OCI-LY7 (cell line): ENCODE measurements around the gene DIP2C. TPM values are rescaled to one million over a fixed set of nuclear protein-coding genes. Genes with fewer than 3 reads are reported as not detected.

ENCODE experiments used
- BruUV-seq: library from RNA; stranded (reverse); fragments of 400-500 nt; replicated peaks from 2 replicates; lab custom pipeline; 2021; lab: Mats Ljungman, UMichigan
- CTCF ChIA-PET: fragments of 300-600 bp; sonication (Branson Sonifier 250); formaldehyde crosslinking; loops from one replicate; lab custom pipeline; 2022; ENCODE audit warnings: antibody characterized with exemption; ENCODE audit not compliant: unreplicated experiment; lab: Charles Lee
- POLR2A ChIA-PET: fragments of 300-600 bp; sonication (Branson Sonifier 250); formaldehyde crosslinking; loops from one replicate; lab custom pipeline; 2022; ENCODE audit warnings: antibody characterized with exemption; lab: Charles Lee
- DNase-seq: peaks from one replicate; pipeline ENCODE4 v3.0.0-alpha.2; 2015; ENCODE audit warnings: low spot score
- H2AFZ ChIP-seq: fragments of 200-600 bp; sonication (generic), shearing (Covaris generic); 2 replicates; pipeline ENCODE4 v1.6.1; 2014; ENCODE audit warnings: mild to moderate bottlenecking, antibody characterized with exemption, low read length, moderate library complexity
- H3K27ac ChIP-seq: fragments of 200-600 bp; sonication (generic); 2 replicates; pipeline ENCODE4 v1.5.1; 2014; ENCODE audit warnings: mixed run types, low read depth, mild to moderate bottlenecking, moderate library complexity, low read length, inconsistent platforms; ENCODE audit not compliant: poor library complexity, severe bottlenecking
- H3K36me3 ChIP-seq: fragments of 200-600 bp; sonication (generic); 2 replicates; pipeline ENCODE4 v1.6.1; 2014; ENCODE audit warnings: mild to moderate bottlenecking, antibody characterized with exemption, low read length, moderate library complexity, mixed read lengths; ENCODE audit not compliant: insufficient read depth
- H3K4me1 ChIP-seq: fragments of 200-600 bp; sonication (generic); 2 replicates; pipeline ENCODE4 v1.5.1; 2014; ENCODE audit warnings: mild to moderate bottlenecking, low read length; ENCODE audit not compliant: insufficient read depth, poor library complexity, severe bottlenecking
- H3K4me2 ChIP-seq: fragments of 200-600 bp; sonication (generic); 2 replicates; pipeline ENCODE4 v1.6.1; 2014; ENCODE audit warnings: mild to moderate bottlenecking, low read length
- H3K4me3 ChIP-seq: fragments of 200-600 bp; sonication (generic); 2 replicates; pipeline ENCODE4 v1.5.1; 2014; ENCODE audit warnings: mild to moderate bottlenecking, low read depth, low read length; ENCODE audit not compliant: poor library complexity, severe bottlenecking
- H3K79me2 ChIP-seq: fragments of 200-600 bp; sonication (generic); 2 replicates; pipeline ENCODE4 v1.6.1; 2016; ENCODE audit warnings: low read depth, mild to moderate bottlenecking, low read length, moderate library complexity, mixed read lengths; ENCODE audit not compliant: insufficient read depth
- H3K9me2 ChIP-seq: fragments of 200-600 bp; sonication (generic); 2 replicates; pipeline ENCODE4 v1.6.1; 2016; ENCODE audit warnings: mild to moderate bottlenecking, low read length, mixed read lengths; ENCODE audit not compliant: insufficient read depth
- H3K9me3 ChIP-seq: fragments of 200-600 bp; sonication (generic); 2 replicates; pipeline ENCODE4 v1.6.1; 2014; ENCODE audit warnings: mild to moderate bottlenecking, mixed run types, low read length, mixed read lengths
- H4K20me1 ChIP-seq: fragments of 200-600 bp; sonication (generic); 2 replicates; pipeline ENCODE4 v1.6.1; 2014; ENCODE audit warnings: mild to moderate bottlenecking, antibody characterized with exemption, low read length, moderate library complexity, mixed read lengths; ENCODE audit not compliant: insufficient read depth
- EZH2phosphoT487 ChIP-seq: fragments of 200-600 bp; sonication (generic); IDR thresholded peaks from 2 replicates; pipeline ENCODE4 v1.6.1; 2018; ENCODE audit warnings: low read depth, borderline replicate concordance, mild to moderate bottlenecking, mixed run types, antibody characterized with exemption, low read length, moderate library complexity, mixed read lengths
- intact Hi-C: fragments of 100-400 bp; cut with micrococcal nuclease; formaldehyde crosslinking; loops from one replicate; pipeline ENCODE4 v1.10.0; 2022; ENCODE audit not compliant: unreplicated experiment
- total RNA-seq, 2 experiments: library from RNA; depleted of rRNA in 1 of 2; stranded (reverse); fragments of >200 nt in 1 of 2; shearing (Covaris generic) in 1 of 2; gene quantifications; 2 replicates each; pipeline ENCODE4 v1.2.3, GENCODE V29; 2014 to 2022
- TF ChIP-seq, protein P1 (sequence below): fragments of 200-600 bp; sonication (generic); conservative IDR thresholded peaks from 2 replicates; pipeline ENCODE4 v1.5.1; 2014; ENCODE audit warnings: mild to moderate bottlenecking, antibody characterized with exemption, low read length, moderate library complexity, mixed read lengths

The DIP2C gene
- total RNA-seq, 2 experiments from 2014 or later = 10.9 to 29.5 TPM

DNA sequence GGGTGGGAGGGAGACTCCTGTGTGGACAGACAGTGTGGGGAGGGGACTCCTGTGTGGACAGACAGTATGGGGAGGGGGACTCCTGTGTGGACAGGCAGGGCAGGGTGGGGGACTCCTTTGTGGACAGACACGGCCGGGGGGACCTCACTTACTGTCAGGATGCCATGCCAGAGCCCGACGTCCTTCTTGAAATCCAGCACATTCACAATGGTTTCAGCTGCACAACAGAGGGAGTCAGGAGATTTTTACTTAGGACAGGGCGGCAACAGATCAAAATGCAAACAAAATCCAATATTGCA is 301.9 kb downstream of the DIP2C start:
- POLR2A ChIA-PET = no interaction called here
- Histone ChIP-seq H3K27ac (no peak overlapping the region), H2AFZ (no peak overlapping the region), H4K20me1 (no peaks in the 10 kb centered on the region), H3K4me3 (no peak overlapping the region), H3K9me2 (no peaks in the 10 kb centered on the region), H3K4me1 (peaks cover 5% of the 10 kb centered on the region), H3K79me2 (no peaks in the 10 kb centered on the region), H3K36me3 (peaks cover 41% of the 10 kb centered on the region; the same call in 1 of the 2 replicates), H3K9me3 (no peaks in the 10 kb centered on the region), H3K4me2 (no peak overlapping the region)
- DNase-seq = no peak
- no TSS peak for BruUV-seq
- no peak for TF ChIP-seq EZH2phosphoT487
- TF ChIP-seq, protein P1, sequence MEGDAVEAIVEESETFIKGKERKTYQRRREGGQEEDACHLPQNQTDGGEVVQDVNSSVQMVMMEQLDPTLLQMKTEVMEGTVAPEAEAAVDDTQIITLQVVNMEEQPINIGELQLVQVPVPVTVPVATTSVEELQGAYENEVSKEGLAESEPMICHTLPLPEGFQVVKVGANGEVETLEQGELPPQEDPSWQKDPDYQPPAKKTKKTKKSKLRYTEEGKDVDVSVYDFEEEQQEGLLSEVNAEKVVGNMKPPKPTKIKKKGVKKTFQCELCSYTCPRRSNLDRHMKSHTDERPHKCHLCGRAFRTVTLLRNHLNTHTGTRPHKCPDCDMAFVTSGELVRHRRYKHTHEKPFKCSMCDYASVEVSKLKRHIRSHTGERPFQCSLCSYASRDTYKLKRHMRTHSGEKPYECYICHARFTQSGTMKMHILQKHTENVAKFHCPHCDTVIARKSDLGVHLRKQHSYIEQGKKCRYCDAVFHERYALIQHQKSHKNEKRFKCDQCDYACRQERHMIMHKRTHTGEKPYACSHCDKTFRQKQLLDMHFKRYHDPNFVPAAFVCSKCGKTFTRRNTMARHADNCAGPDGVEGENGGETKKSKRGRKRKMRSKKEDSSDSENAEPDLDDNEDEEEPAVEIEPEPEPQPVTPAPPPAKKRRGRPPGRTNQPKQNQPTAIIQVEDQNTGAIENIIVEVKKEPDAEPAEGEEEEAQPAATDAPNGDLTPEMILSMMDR = no peak
- intact Hi-C loops = no loop called here
- CTCF ChIA-PET = no interaction called here

DNA sequence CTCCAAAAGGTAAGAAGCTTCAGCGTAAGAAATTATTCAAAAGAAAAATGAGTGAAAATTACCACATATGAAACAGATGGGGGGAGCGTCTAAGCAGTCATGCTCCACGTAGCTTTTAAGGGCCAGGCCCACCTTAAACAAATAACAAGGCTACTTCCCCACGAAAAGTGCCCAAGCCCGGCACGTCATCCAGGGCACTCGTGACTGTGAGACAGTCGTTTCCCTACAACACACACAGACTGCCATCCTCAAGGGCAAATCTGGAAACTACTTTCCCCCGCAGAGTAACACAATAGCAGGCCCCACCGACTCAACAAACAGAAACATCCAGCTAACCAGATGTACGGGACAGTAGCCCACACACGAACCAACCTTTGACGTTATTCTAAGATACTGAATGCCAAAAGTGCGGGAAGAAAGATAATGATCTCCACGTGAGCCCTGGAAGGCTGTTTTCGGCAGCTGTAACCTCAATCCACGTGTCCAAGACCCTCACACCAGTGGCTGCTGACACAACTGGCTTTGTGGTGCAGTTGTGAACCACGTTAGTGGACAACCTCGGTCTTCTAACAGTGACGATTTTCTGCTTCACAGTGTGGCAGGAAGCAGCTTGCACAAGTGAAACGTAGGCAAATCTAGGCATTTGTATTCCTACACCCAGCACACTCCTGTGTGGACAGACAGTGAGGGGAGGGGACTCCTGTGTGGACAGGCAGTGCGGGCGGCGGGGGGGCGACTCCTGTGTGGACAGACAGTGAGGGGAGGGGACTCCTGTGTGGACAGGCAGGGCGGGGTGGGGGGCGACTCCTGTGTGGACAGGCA is 302.5 kb downstream of the DIP2C start:
- POLR2A ChIA-PET = no interaction called here
- peaks cover 46% of the 10 kb centered on the region; the same call in 1 of the 2 replicates for H3K36me3 ChIP-seq
- no peak overlapping the region for H3K4me2 ChIP-seq
- BruUV-seq = no TSS peak
- no peak overlapping the region for H2AFZ ChIP-seq
- no peak overlapping the region for H3K27ac ChIP-seq
- no peak for DNase-seq
- no peaks in the 10 kb centered on the region for H3K9me2 ChIP-seq
- intact Hi-C loops = no loop called here
- no peaks in the 10 kb centered on the region for H3K9me3 ChIP-seq
- TF ChIP-seq EZH2phosphoT487 = no peak
- TF ChIP-seq, protein P1 = no peak
- peaks cover 5% of the 10 kb centered on the region for H3K4me1 ChIP-seq
- H3K4me3 ChIP-seq = no peak overlapping the region
- H3K79me2 ChIP-seq = no peaks in the 10 kb centered on the region
- CTCF ChIA-PET = no interaction called here
- H4K20me1 ChIP-seq = no peaks in the 10 kb centered on the region

DNA sequence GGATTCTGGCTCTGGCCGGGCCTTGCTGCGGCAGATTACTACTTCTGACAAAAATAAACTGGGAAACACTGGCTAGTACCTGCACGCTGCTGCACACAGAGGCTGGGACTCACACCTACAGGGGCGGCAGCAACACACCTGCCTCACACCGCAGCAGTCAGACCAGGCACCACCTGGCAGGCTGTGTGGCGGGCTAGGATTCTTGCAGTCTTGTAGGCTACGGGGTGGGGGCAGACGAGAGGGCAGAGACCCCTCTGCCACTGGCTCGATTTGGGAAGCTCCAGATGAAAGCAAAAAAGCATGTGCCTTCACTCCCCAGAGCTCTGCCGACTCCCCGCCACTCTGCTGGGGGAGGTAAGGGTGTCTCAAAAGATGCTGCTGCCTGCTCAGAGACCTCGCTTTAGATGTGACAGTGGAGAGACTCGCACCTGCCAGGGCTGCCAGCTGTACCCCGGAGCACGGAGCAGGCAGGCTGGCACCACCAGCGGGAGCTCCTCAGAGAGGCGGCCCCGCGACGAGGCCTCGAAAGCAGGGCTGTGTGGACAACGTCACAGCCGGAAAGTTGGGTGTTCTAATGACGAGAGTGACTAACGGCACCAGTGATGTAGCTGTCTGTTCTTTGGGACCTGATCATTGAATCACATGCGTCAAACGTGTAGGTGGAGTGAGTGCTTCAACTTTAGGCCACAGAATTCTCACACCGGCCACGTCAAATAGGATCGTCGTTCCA is 303.7 kb downstream of the DIP2C start:
- Histone ChIP-seq H3K4me2 (no peak overlapping the region), H4K20me1 (no peaks in the 10 kb centered on the region), H3K36me3 (peaks cover 57% of the 10 kb centered on the region; the same call in 1 of the 2 replicates), H3K9me3 (no peaks in the 10 kb centered on the region), H3K4me1 (peaks cover 5% of the 10 kb centered on the region), H3K4me3 (no peak overlapping the region), H3K79me2 (no peaks in the 10 kb centered on the region), H2AFZ (no peak overlapping the region), H3K9me2 (no peaks in the 10 kb centered on the region), H3K27ac (no peak overlapping the region)
- TF ChIP-seq, protein P1 = no peak
- TF ChIP-seq EZH2phosphoT487 = no peak
- no TSS peak for BruUV-seq
- no peak for DNase-seq
- intact Hi-C loops = no loop called here
- POLR2A ChIA-PET = interaction anchor here (0.5 kb wide), 1 partner anchor 848 kb away, joined by 5 read pairs; no protein-coding TSS in a partner anchor
- CTCF ChIA-PET = no interaction called here
